Endothelial cell of umbilical vein (primary cell): ENCODE data around the gene SERF2. TPM values are rescaled to one million over a fixed set of nuclear protein-coding genes. Genes with fewer than 3 reads are reported as not detected.

Source experiments
- BruUV-seq: library from RNA; stranded (reverse); fragments of 400-500 nt; replicated peaks from 2 replicates; lab custom pipeline; 2021; lab: Mats Ljungman, UMichigan
- CTCF ChIA-PET: fragments of 300-600, 350-600 bp; sonication (Branson Sonifier 250); formaldehyde crosslinking; loops from one replicate; lab custom pipeline; 2021; ENCODE audit warnings: antibody characterized with exemption, inconsistent platforms; lab: Charles Lee
- POLR2A ChIA-PET: fragments of 300-600, 350-600 bp; sonication (Branson Sonifier 250); formaldehyde crosslinking; loops from one replicate; lab custom pipeline; 2021; ENCODE audit warnings: antibody characterized with exemption, inconsistent platforms; lab: Charles Lee
- DNase-seq: peaks from one replicate; pipeline ENCODE4 v3.0.0-alpha.2; 2011; ENCODE audit warnings: low read depth, low spot score
- FAIRE-seq: peaks from 2 replicates; lab custom pipeline; 2011; peaks lifted over from hg19 to GRCh38; lab: Jason Lieb, UNC
- H2AFZ ChIP-seq: 2 replicates; pipeline ENCODE4 v1.6.0; 2012; ENCODE audit warnings: low read depth, low read length, control low read depth, inconsistent platforms
- H3K27ac ChIP-seq: 2 replicates; pipeline ENCODE4 v1.5.1; 2011; ENCODE audit warnings: low read depth, mild to moderate bottlenecking, control low read depth, low read length, moderate library complexity; ENCODE audit not compliant: insufficient read depth
- H3K27me3 ChIP-seq, 2 experiments: 2 replicates each; pipeline versions ENCODE4 v1.6.0 to v1.6.1; 2011; ENCODE audit warnings: low read length in 2 of 2, mixed read lengths in 1 of 2; ENCODE audit not compliant: control insufficient read depth in 2 of 2, insufficient read depth in 2 of 2
- H3K36me3 ChIP-seq, 2 experiments: 2 replicates in 1 of 2; 3 replicates in 1 of 2; pipeline ENCODE4 v1.5.1; 2011; ENCODE audit warnings: low read length in 2 of 2, mild to moderate bottlenecking in 1 of 2, moderate library complexity in 1 of 2; ENCODE audit not compliant: control insufficient read depth in 2 of 2, insufficient read depth in 2 of 2; ENCODE audit errors: extremely low read depth in 1 of 2
- H3K4me1 ChIP-seq: 3 replicates; pipeline ENCODE4 v1.5.1; 2011; ENCODE audit warnings: mild to moderate bottlenecking, low read length; ENCODE audit not compliant: control insufficient read depth, insufficient read depth; ENCODE audit errors: extremely low read depth
- H3K4me2 ChIP-seq: 2 replicates; pipeline ENCODE4 v1.6.1; 2011; ENCODE audit warnings: low read length, control low read depth, mixed read lengths; ENCODE audit not compliant: insufficient read depth
- H3K4me3 ChIP-seq, 3 experiments: fragments of 200-600 bp in 1 of 3; sonication (generic), shearing (Covaris generic) in 1 of 3; replicated peaks in 1 of 3; 2 replicates each; pipeline ENCODE4 v1.5.1; 2011 to 2016; ENCODE audit warnings: control low read depth in 3 of 3, low read length in 3 of 3, mild to moderate bottlenecking in 2 of 3, inconsistent platforms in 1 of 3, low read depth in 1 of 3, moderate library complexity in 1 of 3; ENCODE audit not compliant: insufficient read depth in 1 of 3
- H3K79me2 ChIP-seq: 2 replicates; pipeline ENCODE4 v1.6.0; 2012; ENCODE audit warnings: low read length, inconsistent platforms; ENCODE audit not compliant: control insufficient read depth, insufficient read depth
- H3K9ac ChIP-seq: replicated peaks from 2 replicates; pipeline ENCODE3; 2011; ENCODE audit warnings: low read length, control low read depth; ENCODE audit not compliant: insufficient read depth; ENCODE audit errors: extremely low read depth
- H3K9me1 ChIP-seq: replicated peaks from 3 replicates; pipeline ENCODE4 v1.6.0; 2011; ENCODE audit warnings: mild to moderate bottlenecking, low read length; ENCODE audit not compliant: control insufficient read depth, insufficient read depth; ENCODE audit errors: extremely low read depth
- H3K9me3 ChIP-seq: replicated peaks from 2 replicates; pipeline ENCODE4 v1.5.1; 2012; ENCODE audit warnings: low read length, inconsistent platforms; ENCODE audit not compliant: control insufficient read depth, insufficient read depth
- H4K20me1 ChIP-seq: replicated peaks from 2 replicates; pipeline ENCODE3; 2011; ENCODE audit warnings: mild to moderate bottlenecking, low read length; ENCODE audit not compliant: control insufficient read depth, insufficient read depth; ENCODE audit errors: extremely low read depth
- GATA2 ChIP-seq: IDR thresholded peaks from 2 replicates; pipeline ENCODE4 v1.7.0; 2011; ENCODE audit warnings: low read depth, mild to moderate bottlenecking, moderate library complexity, mixed read lengths, low read length; ENCODE audit not compliant: insufficient read length, insufficient read depth
- POLR2AphosphoS5 ChIP-seq: IDR thresholded peaks from 2 replicates; pipeline ENCODE4 v1.6.1; 2012; ENCODE audit warnings: low read depth, mild to moderate bottlenecking, control low read depth, low read length, moderate library complexity; ENCODE audit not compliant: insufficient read depth
- dilution Hi-C: fragments of 300-500 bp; cut with MboI; formaldehyde crosslinking; loops from one replicate; pipeline ENCODE4 v1.15.0; 2019; ENCODE audit warnings: low sequenced_read_pairs; ENCODE audit not compliant: extremely low pct_ligation_motif_present
- intact Hi-C: fragments of 100-400 bp; cut with micrococcal nuclease; formaldehyde crosslinking; loops from one replicate; pipeline ENCODE4 v1.10.0; 2022
- microRNA counts: library from miRNA; unstranded; fragments of <30 nt; microRNA quantifications from one replicate; lab custom pipeline; 2016
- microRNA-seq: library from miRNA; unstranded; fragments of <30 nt; microRNA quantifications from one replicate; pipeline ENCODE4 v1.2.0, GENCODE V29; 2021; ENCODE audit warnings: borderline number of aligned reads, borderline replicate concordance
- polyA plus RNA-seq, 4 experiments: library from polyadenylated mRNA; depleted of rRNA in 3 of 4; stranded (reverse) in 3 of 4; unstranded in 1 of 4; fragments of >200 nt; gene quantifications; 2 replicates each; pipeline versions ENCODE4 v1.2.1 to v1.2.3, GENCODE V29; 2011 to 2012; ENCODE audit warnings: missing spikeins in 1 of 4
- small RNA-seq: library from RNA; depleted of rRNA; stranded (forward); fragments of <200 nt; gene quantifications from one replicate; pipeline ENCODE3, GENCODE V24; 2012; ENCODE audit warnings: low replicate concordance, low read depth; ENCODE audit not compliant: insufficient read depth, insufficient read length
- total RNA-seq: library from RNA; stranded (reverse); gene quantifications from 2 replicates; pipeline ENCODE4 v1.2.3, GENCODE V29; 2021
- TF ChIP-seq, protein P1 (sequence below), 2 donors: IDR thresholded peaks; 1 replicate in 1 of 2; 2 replicates in 1 of 2; pipeline ENCODE4 v1.5.1; 2011; ENCODE audit warnings: low read length in 2 of 2, mild to moderate bottlenecking in 2 of 2, moderate library complexity in 2 of 2, control low read depth in 1 of 2, inconsistent platforms in 1 of 2, low read depth in 1 of 2; ENCODE audit not compliant: insufficient read depth in 1 of 2; ENCODE audit errors: extremely low read depth in 1 of 2

Gene SERF2
- total and polyA plus RNA-seq, 2 donors (not counting 3 experiments of a cell fraction or from before 2014, with no cell fraction given), result 970 to 1,481 TPM

DNA sequence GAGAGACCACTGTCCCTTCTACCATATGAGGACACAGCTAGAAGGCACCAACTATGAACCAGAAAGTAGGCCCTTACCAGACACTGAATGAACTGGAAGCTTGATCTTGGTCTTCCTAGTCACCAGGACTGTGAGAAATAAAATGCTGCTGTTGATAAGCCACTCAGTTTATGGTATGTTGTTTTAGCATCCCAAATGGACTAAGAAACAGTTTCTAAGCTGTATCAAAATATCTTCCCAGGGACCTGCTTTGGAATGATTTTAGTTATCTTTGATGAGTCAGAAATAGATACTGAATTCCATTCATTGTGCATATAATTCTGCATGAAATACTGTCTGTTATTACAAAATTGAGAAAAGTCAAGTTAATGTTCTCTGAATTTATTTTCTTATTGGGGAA is 53.3 kb downstream of the SERF2 start:
- ChIA-PET POLR2A (no interaction called here), CTCF (no interaction called here)
- BruUV-seq, result no TSS peak
- Histone ChIP-seq H3K36me3 (peaks cover 0 to 11% of the 10 kb centered on the region in 2 experiments), H3K9me1 (no peaks in the 10 kb centered on the region), H3K9ac (no peak overlapping the region), H3K27ac (no peak overlapping the region), H3K4me2 (no peak overlapping the region), H2AFZ (no peak overlapping the region), H4K20me1 (no peaks in the 10 kb centered on the region), H3K9me3 (no peaks in the 10 kb centered on the region), H3K27me3 (no peaks in the 10 kb centered on the region), H3K4me1 (no peaks in the 10 kb centered on the region), H3K4me3 (no peak overlapping the region), H3K79me2 (no peaks in the 10 kb centered on the region)
- no peak for DNase-seq
- intact Hi-C loops (no loop called here), dilution Hi-C loops (no loop called here)
- TF ChIP-seq, protein P1, sequence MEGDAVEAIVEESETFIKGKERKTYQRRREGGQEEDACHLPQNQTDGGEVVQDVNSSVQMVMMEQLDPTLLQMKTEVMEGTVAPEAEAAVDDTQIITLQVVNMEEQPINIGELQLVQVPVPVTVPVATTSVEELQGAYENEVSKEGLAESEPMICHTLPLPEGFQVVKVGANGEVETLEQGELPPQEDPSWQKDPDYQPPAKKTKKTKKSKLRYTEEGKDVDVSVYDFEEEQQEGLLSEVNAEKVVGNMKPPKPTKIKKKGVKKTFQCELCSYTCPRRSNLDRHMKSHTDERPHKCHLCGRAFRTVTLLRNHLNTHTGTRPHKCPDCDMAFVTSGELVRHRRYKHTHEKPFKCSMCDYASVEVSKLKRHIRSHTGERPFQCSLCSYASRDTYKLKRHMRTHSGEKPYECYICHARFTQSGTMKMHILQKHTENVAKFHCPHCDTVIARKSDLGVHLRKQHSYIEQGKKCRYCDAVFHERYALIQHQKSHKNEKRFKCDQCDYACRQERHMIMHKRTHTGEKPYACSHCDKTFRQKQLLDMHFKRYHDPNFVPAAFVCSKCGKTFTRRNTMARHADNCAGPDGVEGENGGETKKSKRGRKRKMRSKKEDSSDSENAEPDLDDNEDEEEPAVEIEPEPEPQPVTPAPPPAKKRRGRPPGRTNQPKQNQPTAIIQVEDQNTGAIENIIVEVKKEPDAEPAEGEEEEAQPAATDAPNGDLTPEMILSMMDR (IDR thresholded peaks at IDR 0.05; ENCODE audit: extremely low read depth in 1 of 2, insufficient read depth in 1 of 2, low read depth in 1 of 2, low read length in 2 of 2), result no peak
- TF ChIP-seq POLR2AphosphoS5, result no peak
- TF ChIP-seq GATA2, result no peak
- no peak for FAIRE-seq

MicroRNAs encoded within 50 kb of the gene (microRNA counts, 767-probe panel; counts per million panel counts)
- 723 counts per million, percentile 96 among the panel's probes with 10 or more counts for microRNA hsa-miR-1282 (lab: Ali Mortazavi, UCI)

Small RNA genes lying within 50 kb of the gene (microRNA-seq; reads per million reads assigned to microRNA genes)
- gene MIR1282, result not detected

Small RNA genes lying within 50 kb of the gene (small RNA-seq; reads per million reads assigned to genes)
- not detected for gene MIR1282

Other genes with a start within 250 kb of the SERF2 start
- gene PPIP5K1, start 202.1 kb upstream of the SERF2 start, total RNA-seq, result 35.3 and 43.4 TPM in 2 replicates
- 22.2 and 28.7 TPM in 2 replicates for gene PPIP5K1, start 202.1 kb upstream of the SERF2 start, polyA plus RNA-seq
- not detected in 2 replicates for gene CKMT1B, start 198.3 kb upstream of the SERF2 start, total RNA-seq
- gene CKMT1B, start 198.3 kb upstream of the SERF2 start, polyA plus RNA-seq, result not detected in 2 replicates
- gene STRC, start 173.5 kb upstream of the SERF2 start, total RNA-seq, result 0.14 TPM in 1 of 2 replicates, not detected in the other
- gene STRC, start 173.5 kb upstream of the SERF2 start, polyA plus RNA-seq, result 0.10 and 0.25 TPM in 2 replicates
- 3.8 and 6.1 TPM in 2 replicates for gene CATSPER2, start 143.5 kb upstream of the SERF2 start, total RNA-seq
- gene CATSPER2, start 143.5 kb upstream of the SERF2 start, polyA plus RNA-seq, result 1.4 and 1.9 TPM in 2 replicates
- not detected in 2 replicates for gene CKMT1A, start 98.5 kb upstream of the SERF2 start, total RNA-seq
- gene CKMT1A, start 98.5 kb upstream of the SERF2 start, polyA plus RNA-seq, result not detected in 2 replicates
- gene PDIA3, start 45.9 kb upstream of the SERF2 start, total RNA-seq, result 757 and 857 TPM in 2 replicates
- gene PDIA3, start 45.9 kb upstream of the SERF2 start, polyA plus RNA-seq, result 115 and 140 TPM in 2 replicates
- 2.4 and 3.6 TPM in 2 replicates for gene ELL3, start 15.4 kb upstream of the SERF2 start, total RNA-seq
- gene ELL3, start 15.4 kb upstream of the SERF2 start, polyA plus RNA-seq, result 2.9 and 3.1 TPM in 2 replicates
- 0.12 TPM in 1 of 2 replicates, not detected in the other for gene SERINC4, start 7.9 kb downstream of the SERF2 start, total RNA-seq
- 0.05 TPM in 1 of 2 replicates, not detected in the other for gene SERINC4, start 7.9 kb downstream of the SERF2 start, polyA plus RNA-seq
- gene HYPK, start 8.3 kb downstream of the SERF2 start, total RNA-seq, result 17.8 and 19.7 TPM in 2 replicates
- gene HYPK, start 8.3 kb downstream of the SERF2 start, polyA plus RNA-seq, result 3.6 and 5.2 TPM in 2 replicates
- gene MFAP1, start 32.4 kb downstream of the SERF2 start, total RNA-seq, result 29.3 and 30.5 TPM in 2 replicates
- gene MFAP1, start 32.4 kb downstream of the SERF2 start, polyA plus RNA-seq, result 11.5 and 12.9 TPM in 2 replicates
- gene WDR76, start 34.7 kb downstream of the SERF2 start, total RNA-seq, result 22.1 and 25.2 TPM in 2 replicates
- gene WDR76, start 34.7 kb downstream of the SERF2 start, polyA plus RNA-seq, result 3.1 and 3.3 TPM in 2 replicates